Neural cell (in vitro differentiated cells): Measurements from ENCODE around the gene ZNF587B. TPM values are rescaled to one million over a fixed set of nuclear protein-coding genes. Genes with fewer than 3 reads are reported as not detected.
A peak's percentile ranks its signal among the peaks of the same experiment; 100 is the strongest.

Experiments used
- H2AFZ ChIP-seq: fragments of 200-600, 300-800 bp; sonication (generic), shearing (Covaris generic); 2 replicates; pipeline ENCODE4 v1.6.0; 2014; ENCODE audit warnings: low read depth, mild to moderate bottlenecking, antibody characterized with exemption, low read length, moderate library complexity
- H3F3A ChIP-seq: fragments of 200-600 bp; shearing (Covaris generic); 2 replicates; pipeline ENCODE4 v1.6.1; 2016; ENCODE audit warnings: mild to moderate bottlenecking, moderate library complexity, mixed read lengths, antibody characterized with exemption, low read length; ENCODE audit not compliant: insufficient read depth, poor library complexity, severe bottlenecking
- H3K27ac ChIP-seq: fragments of 200-600, 300-800 bp; sonication (generic), shearing (Covaris generic); 2 replicates; pipeline ENCODE4 v1.5.1; 2014; ENCODE audit warnings: mild to moderate bottlenecking, low read length, moderate library complexity
- H3K27me3 ChIP-seq: fragments of 300-800, 200-600 bp; sonication (generic), shearing (Covaris generic); 2 replicates; pipeline ENCODE4 v1.6.0; 2014; ENCODE audit warnings: mild to moderate bottlenecking, low read depth, low read length, moderate library complexity; ENCODE audit not compliant: insufficient read depth
- H3K36me3 ChIP-seq: fragments of 300-800, 200-600 bp; sonication (generic), shearing (Covaris generic); 2 replicates; pipeline ENCODE4 v1.5.1; 2014; ENCODE audit warnings: mild to moderate bottlenecking, antibody characterized with exemption, low read length, moderate library complexity; ENCODE audit not compliant: insufficient read depth
- H3K4me2 ChIP-seq: fragments of 300-800, 200-600 bp; sonication (generic), shearing (Covaris generic); 2 replicates; pipeline ENCODE4 v1.6.0; 2014; ENCODE audit warnings: mild to moderate bottlenecking, low read length
- H3K4me3 ChIP-seq: fragments of 300-800, 200-600 bp; sonication (generic), shearing (Covaris generic); 2 replicates; pipeline ENCODE4 v1.5.1; 2014; ENCODE audit warnings: mild to moderate bottlenecking, low read length, moderate library complexity
- H3K79me2 ChIP-seq: fragments of 200-600 bp; shearing (Covaris generic); replicated peaks from 2 replicates; pipeline ENCODE4 v1.6.0; 2014; ENCODE audit warnings: mild to moderate bottlenecking, low read length, moderate library complexity; ENCODE audit not compliant: insufficient read depth
- H3K9ac ChIP-seq: fragments of 300-800, 200-600 bp; sonication (generic), shearing (Covaris generic); 2 replicates; pipeline ENCODE4 v1.6.1; 2016; ENCODE audit warnings: mild to moderate bottlenecking, low read length, mixed read lengths
- H3K9me2 ChIP-seq: fragments of 200-600 bp; shearing (Covaris generic); 2 replicates; pipeline ENCODE4 v1.6.1; 2016; ENCODE audit warnings: mild to moderate bottlenecking, low read length, mixed read lengths; ENCODE audit not compliant: insufficient read depth
- H3K9me3 ChIP-seq: fragments of 200-600, 300-800 bp; sonication (generic), shearing (Covaris generic); 2 replicates; pipeline ENCODE4 v1.6.1; 2016; ENCODE audit warnings: mild to moderate bottlenecking, mixed run types, low read length, moderate library complexity, mixed read lengths
- H4K20me1 ChIP-seq: fragments of 200-600 bp; shearing (Covaris generic); 2 replicates; pipeline ENCODE4 v1.6.1; 2016; ENCODE audit warnings: mild to moderate bottlenecking, mixed run types; ENCODE audit not compliant: insufficient read depth
- EP300 ChIP-seq: fragments of 450-650 bp; conservative IDR thresholded peaks from 2 replicates; pipeline ENCODE4 v1.6.1; 2014; ENCODE audit warnings: antibody characterized with exemption, mild to moderate bottlenecking, moderate library complexity; ENCODE audit not compliant: poor library complexity, severe bottlenecking
- EZH2 ChIP-seq: fragments of 200-600, 300-800 bp; shearing (Covaris generic), sonication (generic); IDR thresholded peaks from 2 replicates; pipeline ENCODE4 v1.6.1; 2014; ENCODE audit warnings: antibody characterized with exemption, low read length, borderline replicate concordance, mild to moderate bottlenecking; ENCODE audit not compliant: insufficient read depth, poor library complexity, severe bottlenecking
- MXI1 ChIP-seq: fragments of 450-650 bp; conservative IDR thresholded peaks from 2 replicates; pipeline ENCODE4 v1.6.1; 2014; ENCODE audit warnings: antibody characterized with exemption, mild to moderate bottlenecking; ENCODE audit not compliant: poor library complexity, severe bottlenecking
- POLR2AphosphoS5 ChIP-seq: IDR thresholded peaks from 2 replicates; pipeline ENCODE4 v1.6.1; 2012
- RAD21 ChIP-seq: fragments of 450-650 bp; conservative IDR thresholded peaks from 2 replicates; pipeline ENCODE4 v1.6.1; 2014; ENCODE audit warnings: antibody characterized with exemption, mild to moderate bottlenecking, moderate library complexity
- SMC3 ChIP-seq: fragments of 450-650 bp; conservative IDR thresholded peaks from 2 replicates; pipeline ENCODE4 v1.6.1; 2014; ENCODE audit warnings: antibody characterized with exemption, mild to moderate bottlenecking, moderate library complexity; ENCODE audit not compliant: poor library complexity
- TAF1 ChIP-seq: IDR thresholded peaks from 2 replicates; pipeline ENCODE4 v1.6.1; 2012; ENCODE audit warnings: low read depth
- polyA minus RNA-seq: library from RNA; depleted of rRNA, polyadenylated mRNA; stranded (reverse); fragments of >200 nt; gene quantifications from 2 replicates; pipeline ENCODE4 v1.2.3, GENCODE V29; 2014
- polyA plus RNA-seq: library from polyadenylated mRNA; depleted of rRNA; stranded (reverse); fragments of >200 nt; gene quantifications from 2 replicates; pipeline ENCODE4 v1.2.3, GENCODE V29; 2014
- TF ChIP-seq, protein P1 (sequence below): IDR thresholded peaks from 2 replicates; pipeline ENCODE4 v1.6.1; 2012; ENCODE audit warnings: borderline replicate concordance
- TF ChIP-seq, protein P2 (sequence below): fragments of 450-650 bp; IDR thresholded peaks from 2 replicates; pipeline ENCODE4 v1.5.1; 2014; ENCODE audit warnings: antibody characterized with exemption, mild to moderate bottlenecking, moderate library complexity; ENCODE audit not compliant: poor library complexity, severe bottlenecking

ZNF587B gene
- 5.7 and 6.7 TPM in 2 replicates for polyA plus RNA-seq
- 26.3 and 27.4 TPM in 2 replicates for polyA minus RNA-seq

DNA sequence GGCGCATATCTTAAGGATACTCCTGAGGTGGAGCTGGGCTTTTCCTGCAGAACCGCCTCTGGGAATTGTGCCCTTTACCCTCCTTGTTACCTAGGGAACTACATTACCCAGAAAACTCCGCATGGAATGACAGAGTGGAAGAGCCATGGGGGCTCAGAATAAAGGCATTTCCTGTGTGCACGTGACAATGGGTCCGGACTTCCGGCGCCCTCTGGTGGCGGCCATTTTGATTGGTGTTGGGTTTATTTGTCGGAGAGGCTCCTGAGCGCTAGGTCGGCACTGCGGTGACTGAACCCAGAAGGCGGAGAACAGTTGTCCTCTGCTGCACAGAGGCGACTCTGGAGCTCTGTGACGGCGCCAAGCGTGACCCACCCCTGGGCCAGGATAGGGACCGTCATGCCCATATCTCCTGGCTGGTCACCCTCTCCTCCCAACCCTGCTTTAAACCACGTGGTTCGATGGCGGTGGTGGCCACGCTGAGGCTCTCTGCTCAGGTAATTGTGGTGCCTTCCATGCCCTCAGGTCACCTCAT, at the start of gene ZNF587B:
ZNF587B (plus strand) TSS at position 229 of the 532 bp plus-strand sequence; CDS start at position 459, 230 bp downstream.
- no peaks in the 10 kb centered on the region for H3K27me3 ChIP-seq

GRCh38 chr19:57786286-57786685, 43.8 kb upstream of the ZNF587B start:
- no peaks in the 10 kb centered on the region for H3F3A ChIP-seq
- H2AFZ ChIP-seq = no peak overlapping the region
- H3K4me3 ChIP-seq = no peak overlapping the region
- H3K9me2 ChIP-seq = no peaks in the 10 kb centered on the region
- H3K36me3 ChIP-seq = peaks cover 26% of the 10 kb centered on the region
- peaks cover 9% of the 10 kb centered on the region for H3K79me2 ChIP-seq
- no peaks in the 10 kb centered on the region for H3K27me3 ChIP-seq
- H4K20me1 ChIP-seq = no peaks in the 10 kb centered on the region
- no peak overlapping the region for H3K4me2 ChIP-seq
- H3K27ac ChIP-seq = no peak overlapping the region
- no peak for TF ChIP-seq POLR2AphosphoS5
- TF ChIP-seq RAD21 = no peak
- TF ChIP-seq, protein P1, sequence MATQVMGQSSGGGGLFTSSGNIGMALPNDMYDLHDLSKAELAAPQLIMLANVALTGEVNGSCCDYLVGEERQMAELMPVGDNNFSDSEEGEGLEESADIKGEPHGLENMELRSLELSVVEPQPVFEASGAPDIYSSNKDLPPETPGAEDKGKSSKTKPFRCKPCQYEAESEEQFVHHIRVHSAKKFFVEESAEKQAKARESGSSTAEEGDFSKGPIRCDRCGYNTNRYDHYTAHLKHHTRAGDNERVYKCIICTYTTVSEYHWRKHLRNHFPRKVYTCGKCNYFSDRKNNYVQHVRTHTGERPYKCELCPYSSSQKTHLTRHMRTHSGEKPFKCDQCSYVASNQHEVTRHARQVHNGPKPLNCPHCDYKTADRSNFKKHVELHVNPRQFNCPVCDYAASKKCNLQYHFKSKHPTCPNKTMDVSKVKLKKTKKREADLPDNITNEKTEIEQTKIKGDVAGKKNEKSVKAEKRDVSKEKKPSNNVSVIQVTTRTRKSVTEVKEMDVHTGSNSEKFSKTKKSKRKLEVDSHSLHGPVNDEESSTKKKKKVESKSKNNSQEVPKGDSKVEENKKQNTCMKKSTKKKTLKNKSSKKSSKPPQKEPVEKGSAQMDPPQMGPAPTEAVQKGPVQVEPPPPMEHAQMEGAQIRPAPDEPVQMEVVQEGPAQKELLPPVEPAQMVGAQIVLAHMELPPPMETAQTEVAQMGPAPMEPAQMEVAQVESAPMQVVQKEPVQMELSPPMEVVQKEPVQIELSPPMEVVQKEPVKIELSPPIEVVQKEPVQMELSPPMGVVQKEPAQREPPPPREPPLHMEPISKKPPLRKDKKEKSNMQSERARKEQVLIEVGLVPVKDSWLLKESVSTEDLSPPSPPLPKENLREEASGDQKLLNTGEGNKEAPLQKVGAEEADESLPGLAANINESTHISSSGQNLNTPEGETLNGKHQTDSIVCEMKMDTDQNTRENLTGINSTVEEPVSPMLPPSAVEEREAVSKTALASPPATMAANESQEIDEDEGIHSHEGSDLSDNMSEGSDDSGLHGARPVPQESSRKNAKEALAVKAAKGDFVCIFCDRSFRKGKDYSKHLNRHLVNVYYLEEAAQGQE = no peak
- TF ChIP-seq, protein P2, sequence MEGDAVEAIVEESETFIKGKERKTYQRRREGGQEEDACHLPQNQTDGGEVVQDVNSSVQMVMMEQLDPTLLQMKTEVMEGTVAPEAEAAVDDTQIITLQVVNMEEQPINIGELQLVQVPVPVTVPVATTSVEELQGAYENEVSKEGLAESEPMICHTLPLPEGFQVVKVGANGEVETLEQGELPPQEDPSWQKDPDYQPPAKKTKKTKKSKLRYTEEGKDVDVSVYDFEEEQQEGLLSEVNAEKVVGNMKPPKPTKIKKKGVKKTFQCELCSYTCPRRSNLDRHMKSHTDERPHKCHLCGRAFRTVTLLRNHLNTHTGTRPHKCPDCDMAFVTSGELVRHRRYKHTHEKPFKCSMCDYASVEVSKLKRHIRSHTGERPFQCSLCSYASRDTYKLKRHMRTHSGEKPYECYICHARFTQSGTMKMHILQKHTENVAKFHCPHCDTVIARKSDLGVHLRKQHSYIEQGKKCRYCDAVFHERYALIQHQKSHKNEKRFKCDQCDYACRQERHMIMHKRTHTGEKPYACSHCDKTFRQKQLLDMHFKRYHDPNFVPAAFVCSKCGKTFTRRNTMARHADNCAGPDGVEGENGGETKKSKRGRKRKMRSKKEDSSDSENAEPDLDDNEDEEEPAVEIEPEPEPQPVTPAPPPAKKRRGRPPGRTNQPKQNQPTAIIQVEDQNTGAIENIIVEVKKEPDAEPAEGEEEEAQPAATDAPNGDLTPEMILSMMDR = no peak
- TF ChIP-seq SMC3 = no peak
- no peak for TF ChIP-seq TAF1
- TF ChIP-seq EP300 = no peak
- TF ChIP-seq MXI1 = no peak
- no peak for TF ChIP-seq EZH2
- H3K9ac ChIP-seq = no peak overlapping the region
- peaks cover 9% of the 10 kb centered on the region for H3K9me3 ChIP-seq

More for the DNA sequence above, at the start of gene ZNF587B:
- Histone ChIP-seq H3K4me3 (peak within 1 kb of the TSS; percentile 73), H3K9me2 (no peaks in the 10 kb centered on the region), H3F3A (no peaks in the 10 kb centered on the region), H3K9ac (peak within 1 kb of the TSS; percentile 70), H3K27ac (peak within 1 kb of the TSS; percentile 84), H2AFZ (peak within 1 kb of the TSS; percentile 49), H4K20me1 (no peaks in the 10 kb centered on the region), H3K79me2 (peaks cover 15% of the 10 kb centered on the region), H3K4me2 (peak within 1 kb of the TSS; percentile 8), H3K36me3 (no peaks in the 10 kb centered on the region), H3K9me3 (no peaks in the 10 kb centered on the region)
- TF ChIP-seq TAF1 (no peak), SMC3 (peak; percentile 72), RAD21 (peak; percentile 52), EZH2 (no peak), EP300 (peak; percentile 31), POLR2AphosphoS5 (peak; percentile 83), MXI1 (peak; percentile 97)
- TF ChIP-seq, protein P1 = peak; percentile 67
- TF ChIP-seq, protein P2 = peak; percentile 66
